CD4-positive, alpha-beta T cell treated with Interferon gamma for 1 hour (primary cell): ENCODE results near the gene DMPK.

Experiments used
- DNase-seq: peaks from one replicate; pipeline ENCODE4 v3.0.0-alpha.2; 2020

DMPK gene, protein sequence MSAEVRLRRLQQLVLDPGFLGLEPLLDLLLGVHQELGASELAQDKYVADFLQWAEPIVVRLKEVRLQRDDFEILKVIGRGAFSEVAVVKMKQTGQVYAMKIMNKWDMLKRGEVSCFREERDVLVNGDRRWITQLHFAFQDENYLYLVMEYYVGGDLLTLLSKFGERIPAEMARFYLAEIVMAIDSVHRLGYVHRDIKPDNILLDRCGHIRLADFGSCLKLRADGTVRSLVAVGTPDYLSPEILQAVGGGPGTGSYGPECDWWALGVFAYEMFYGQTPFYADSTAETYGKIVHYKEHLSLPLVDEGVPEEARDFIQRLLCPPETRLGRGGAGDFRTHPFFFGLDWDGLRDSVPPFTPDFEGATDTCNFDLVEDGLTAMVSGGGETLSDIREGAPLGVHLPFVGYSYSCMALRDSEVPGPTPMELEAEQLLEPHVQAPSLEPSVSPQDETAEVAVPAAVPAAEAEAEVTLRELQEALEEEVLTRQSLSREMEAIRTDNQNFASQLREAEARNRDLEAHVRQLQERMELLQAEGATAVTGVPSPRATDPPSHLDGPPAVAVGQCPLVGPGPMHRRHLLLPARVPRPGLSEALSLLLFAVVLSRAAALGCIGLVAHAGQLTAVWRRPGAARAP

GRCh38 chr19:45782162-45782691, at the start of gene DMPK:
Gene DMPK (minus strand): TSS chr19:45782490. CDS start chr19:45782352, 138 bp downstream.
- DNase-seq: no peak

- no peak for DNase-seq
These were observed 46.7 kb upstream of the DMPK start for GRCh38 chr19:45828945-45829344.

GRCh38 chr19:45828523-45828922, 46.2 kb upstream of the DMPK start:
- DNase-seq: no peak

DNA sequence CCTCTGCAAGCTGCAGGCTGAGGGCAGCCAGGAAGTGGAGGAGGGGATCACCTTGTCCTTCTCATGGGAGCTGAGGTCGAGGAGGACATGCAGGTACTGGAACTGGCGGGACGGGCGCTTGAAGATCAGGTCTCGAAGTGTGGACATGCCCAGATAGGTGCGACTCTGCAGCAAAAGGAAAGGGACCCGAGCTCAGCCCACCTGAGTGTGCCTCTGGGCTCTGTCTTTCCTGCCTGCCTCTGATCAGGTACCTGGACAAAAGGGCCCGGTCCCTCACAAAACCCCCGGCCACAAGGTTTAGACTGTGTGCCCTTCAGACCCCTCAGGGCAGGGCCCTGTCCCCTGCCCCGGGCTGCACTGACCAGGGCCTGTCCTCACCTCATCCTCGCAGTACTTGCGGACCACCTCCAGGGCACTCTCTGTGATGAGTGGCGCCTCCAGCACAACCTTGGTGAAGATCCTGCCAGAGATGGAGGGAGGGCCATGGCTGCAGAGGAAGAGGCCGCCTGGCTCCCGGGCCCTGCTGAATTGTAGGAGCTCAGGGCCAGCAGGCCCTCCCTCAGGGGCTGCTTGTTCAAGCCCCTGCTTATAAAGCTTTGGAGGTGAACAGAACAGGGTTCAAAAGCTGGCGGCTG, 45.3 kb upstream of the DMPK start:
- no peak for DNase-seq

- DNase-seq: no peak
These were observed 44.6 kb upstream of the DMPK start for GRCh38 chr19:45826934-45827333.

GRCh38 chr19:45825917-45826893, 43.9 kb upstream of the DMPK start:
- DNase-seq: no peak

DNA sequence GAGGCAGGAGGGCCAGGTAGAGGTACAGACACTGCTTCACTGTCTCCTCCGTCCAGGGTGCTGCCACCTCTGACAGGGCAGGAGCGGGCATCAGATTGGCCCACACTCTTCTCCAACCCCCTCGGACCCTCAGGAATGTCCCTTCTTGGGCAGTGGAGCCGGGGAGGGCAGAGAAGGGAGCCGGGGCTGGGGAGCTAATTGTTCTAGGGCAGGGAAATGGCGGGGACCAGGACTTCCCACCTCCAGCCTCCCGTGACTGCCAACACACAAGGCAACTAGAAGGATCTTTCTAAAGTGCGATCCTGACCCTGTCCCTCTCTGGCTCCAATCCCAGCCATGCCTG, 42.9 kb upstream of the DMPK start:
- no peak for DNase-seq

DNA sequence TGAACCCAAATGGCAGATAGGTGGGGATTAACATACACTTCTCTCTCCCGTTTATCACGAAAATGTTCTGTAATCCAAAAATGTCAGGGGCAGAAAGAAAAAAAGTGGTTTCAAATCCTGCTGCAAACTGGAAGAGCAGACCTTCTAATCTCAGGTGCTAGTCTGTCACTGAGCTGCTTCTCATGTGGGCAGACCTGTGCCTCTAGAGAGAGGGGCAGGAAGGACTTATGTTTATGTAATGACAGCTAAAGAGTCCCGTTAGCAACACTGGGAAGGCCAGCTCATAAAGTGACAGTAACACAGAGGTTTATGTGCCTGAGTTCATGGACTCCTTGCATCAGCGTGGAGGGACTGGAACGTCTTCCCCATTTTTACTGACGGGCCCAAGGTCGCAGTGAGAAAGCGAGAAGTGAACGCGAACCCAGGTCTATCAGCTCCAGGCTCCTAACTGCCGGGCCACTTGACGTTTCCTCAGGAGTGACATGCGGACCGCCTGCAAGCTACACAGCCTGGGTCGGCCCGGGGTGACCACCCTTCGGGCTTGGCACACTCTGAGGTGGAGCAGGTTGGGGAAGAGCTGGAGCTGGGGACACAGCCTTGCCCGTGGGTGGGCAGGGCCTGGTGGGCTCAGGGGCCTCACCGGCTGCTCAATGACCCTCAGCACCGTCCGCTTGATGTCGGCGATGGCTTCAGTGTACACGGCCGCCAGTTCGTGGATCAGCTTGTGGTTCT, 42.4 kb upstream of the DMPK start:
- DNase-seq: no peak

- no peak for DNase-seq
These were observed 41.8 kb upstream of the DMPK start for GRCh38 chr19:45824041-45824471.

GRCh38 chr19:45823182-45823581, 40.9 kb upstream of the DMPK start:
- no peak for DNase-seq

DNA sequence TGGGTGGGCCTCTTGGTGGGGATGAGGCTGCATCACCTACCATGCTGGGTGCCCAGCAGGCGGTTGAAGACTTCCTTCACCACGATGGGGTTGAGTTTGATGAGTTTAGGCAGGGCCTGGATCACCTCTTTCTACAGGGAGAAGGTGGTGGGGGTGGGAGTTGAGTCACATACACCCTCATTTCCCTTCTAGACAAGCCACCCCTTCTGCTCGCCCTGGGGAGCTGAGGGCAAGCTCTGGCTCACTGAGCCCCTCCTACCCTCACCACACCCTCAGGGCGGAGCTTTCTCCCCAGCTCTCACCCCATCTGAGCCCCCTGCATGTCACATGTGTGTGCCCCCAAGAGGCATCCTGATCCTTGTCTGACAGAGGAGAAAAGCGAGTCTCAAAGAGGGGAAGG, 40.4 kb upstream of the DMPK start:
- DNase-seq: no peak

DNA sequence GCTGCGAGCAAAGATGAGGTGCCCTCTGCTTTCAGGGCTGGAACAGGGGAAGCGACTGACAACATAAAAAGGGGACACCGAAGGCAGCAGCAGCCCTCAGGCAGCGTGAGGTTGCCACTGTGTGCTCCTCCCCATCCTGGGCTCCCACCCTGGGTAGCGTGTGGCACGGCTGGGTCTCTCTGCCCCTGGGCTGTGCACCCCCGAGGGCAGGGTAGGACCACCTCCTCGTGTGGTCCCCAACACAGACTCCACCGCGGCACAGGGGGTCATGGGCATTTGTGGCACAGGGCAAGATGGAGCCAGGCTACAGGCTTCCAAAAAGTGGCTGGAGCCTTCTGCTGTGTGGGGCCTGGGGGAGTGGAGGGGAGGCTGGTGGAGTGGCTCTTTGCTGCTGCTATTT, 39.3 kb upstream of the DMPK start:
- DNase-seq: no peak

GRCh38 chr19:45821103-45821521, 38.8 kb upstream of the DMPK start:
- DNase-seq: no peak

DNA sequence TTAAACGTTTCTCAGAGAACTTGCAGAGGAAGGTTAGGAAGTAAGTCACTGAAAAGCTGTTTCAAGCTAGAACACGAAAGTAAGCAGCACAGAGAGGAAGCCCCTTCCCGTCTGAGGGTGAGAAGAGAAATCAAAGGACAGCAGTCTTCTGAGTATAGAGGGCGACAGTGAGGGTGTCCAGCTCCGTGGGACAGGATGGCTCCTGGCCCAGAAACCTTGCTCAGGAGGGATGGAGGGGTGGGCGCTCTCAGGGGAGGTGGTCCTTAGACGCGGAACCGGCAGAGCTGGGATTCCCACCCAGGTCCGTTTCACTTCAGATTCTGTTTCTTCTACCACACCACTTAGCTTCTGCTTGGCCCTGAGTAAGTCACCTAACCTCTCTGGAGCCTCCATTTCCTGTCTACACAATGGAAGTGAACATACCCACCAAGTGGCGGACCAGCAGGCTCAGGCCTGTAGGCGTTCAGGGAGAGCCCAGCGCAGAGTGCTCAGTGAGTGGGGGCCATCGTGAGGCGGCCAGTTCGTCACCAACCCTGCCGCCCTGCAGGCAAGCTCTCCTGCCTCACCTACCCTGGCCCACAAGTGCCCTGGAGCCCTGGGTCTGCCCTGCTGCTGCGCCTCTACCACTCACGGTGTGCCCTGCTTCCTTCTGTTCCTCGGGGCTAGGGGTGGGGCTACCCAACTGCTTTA, 38.3 kb upstream of the DMPK start:
- no peak for DNase-seq

DNA sequence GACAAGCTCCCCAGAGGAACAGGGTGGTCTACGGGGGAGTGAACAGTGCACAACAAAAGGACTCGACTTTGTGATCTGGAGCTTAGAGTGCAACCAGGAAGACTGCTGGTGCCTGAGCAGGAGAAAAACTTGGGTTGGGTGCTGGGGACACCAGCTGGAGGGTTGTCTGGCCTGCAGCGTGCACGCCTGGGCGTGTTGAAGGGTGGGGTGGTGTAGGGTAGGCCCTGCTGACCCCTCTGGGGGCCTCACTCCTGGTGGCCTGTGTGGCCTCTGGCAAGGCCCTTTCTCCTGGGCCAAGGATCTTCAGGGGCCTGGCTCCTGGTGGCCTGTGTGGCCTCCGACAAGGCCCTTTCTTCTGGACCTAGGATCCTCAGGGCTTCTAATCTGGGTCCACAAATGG, 37.5 kb upstream of the DMPK start:
- no peak for DNase-seq

- DNase-seq: no peak
These were observed 35.5 kb upstream of the DMPK start for GRCh38 chr19:45817725-45818301.

- DNase-seq: peak; percentile 95
These were observed 34.9 kb upstream of the DMPK start for GRCh38 chr19:45817010-45817724.

DNA sequence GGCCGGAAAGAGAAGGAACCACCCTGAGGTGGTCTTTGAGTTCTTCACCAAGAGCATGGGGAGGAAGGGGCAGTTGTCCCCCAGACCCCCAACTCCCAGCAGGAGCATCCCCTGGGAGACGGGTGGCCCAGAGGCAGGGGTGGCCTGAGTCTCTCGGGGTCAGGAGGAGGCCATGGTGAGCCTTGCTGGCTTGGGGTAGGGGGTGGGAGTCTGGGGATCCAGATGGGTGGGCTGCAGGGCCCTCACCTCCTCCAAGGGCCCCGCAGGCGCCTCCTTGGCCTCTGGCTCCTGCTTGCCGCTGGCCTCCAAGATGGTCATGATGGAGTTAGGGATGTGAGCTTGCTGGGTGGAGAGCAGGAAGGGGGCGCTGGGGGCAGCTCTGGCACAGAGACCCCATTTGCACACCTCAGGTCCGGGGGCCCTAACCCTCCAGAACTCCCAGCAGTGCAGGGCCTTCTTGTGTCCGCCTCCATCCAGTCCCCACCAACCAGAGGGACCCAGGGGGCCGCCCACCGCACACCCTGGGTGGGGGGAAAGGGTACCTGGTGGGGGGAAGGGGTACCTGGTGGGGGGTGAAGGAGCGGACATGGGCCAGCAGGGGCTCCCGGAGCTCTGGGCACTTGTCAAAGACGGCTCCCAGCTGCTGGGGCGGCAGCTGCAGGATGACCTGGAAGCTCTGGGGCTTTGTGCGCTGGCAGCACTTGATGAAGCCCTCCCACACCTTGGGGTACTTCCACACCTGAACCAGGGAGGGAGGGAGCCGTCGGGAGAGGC, 34.1 kb upstream of the DMPK start:
- no peak for DNase-seq

DNA sequence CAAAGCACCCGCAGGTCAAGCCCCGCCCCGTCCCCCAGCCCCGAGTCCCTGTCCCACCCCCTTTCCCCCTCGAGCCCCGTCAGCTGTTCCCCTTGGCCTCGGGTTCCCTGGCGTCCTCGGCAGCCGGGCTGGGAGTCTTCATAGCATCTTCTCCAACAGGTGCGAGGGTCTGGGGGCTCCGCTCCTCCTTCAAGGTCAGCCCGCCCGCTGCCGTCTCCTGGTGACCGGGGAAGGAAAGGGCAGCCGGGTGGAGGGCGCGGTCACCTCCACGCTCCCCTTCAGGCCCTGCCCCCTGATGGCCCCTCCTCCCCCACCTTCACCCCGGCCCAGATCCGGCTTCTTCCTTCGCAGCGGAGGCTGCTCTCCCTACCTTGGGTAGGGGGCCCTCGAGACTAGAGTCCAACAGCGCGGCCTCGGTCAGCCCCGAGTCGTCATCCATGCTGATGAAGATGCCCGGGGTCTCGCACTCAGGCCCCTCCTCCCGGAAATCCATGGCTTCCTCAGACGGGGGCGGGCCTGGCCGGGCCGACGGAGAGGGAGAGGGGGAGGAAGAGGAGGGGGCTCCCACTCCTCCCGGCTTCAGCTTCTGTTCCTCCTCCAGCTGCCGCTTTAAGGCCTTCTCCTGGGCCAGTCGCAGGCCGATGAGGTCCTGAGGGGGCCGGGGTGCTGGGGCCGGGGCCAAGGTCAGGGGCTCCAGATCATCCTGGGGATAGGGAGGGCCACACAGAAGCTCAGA, 33.4 kb upstream of the DMPK start:
- DNase-seq: no peak
